Trophoblast cell (in vitro differentiated cells and primary cell): ENCODE data around the gene PTPRZ1.

Experiments used
- DNase-seq, 2 donors: peaks; one replicate each; pipeline ENCODE4 v3.0.0-alpha.2; 2016
- H2AFZ ChIP-seq: 2 replicates; pipeline ENCODE4 v1.6.1; 2013; ENCODE audit warnings: low read length, moderate library complexity, mild to moderate bottlenecking; ENCODE audit not compliant: insufficient read depth, poor library complexity
- H2AK5ac ChIP-seq: 2 replicates; pipeline ENCODE4 v1.6.1; 2013; ENCODE audit warnings: mild to moderate bottlenecking, low read length
- H2BK120ac ChIP-seq: 2 replicates; pipeline ENCODE4 v1.6.1; 2013; ENCODE audit warnings: low read length, mild to moderate bottlenecking, moderate library complexity; ENCODE audit not compliant: insufficient read depth, poor library complexity
- H2BK12ac ChIP-seq: 2 replicates; pipeline ENCODE4 v1.6.1; 2013; ENCODE audit warnings: mild to moderate bottlenecking, low read length, moderate library complexity
- H2BK5ac ChIP-seq: 2 replicates; pipeline ENCODE4 v1.6.1; 2013; ENCODE audit warnings: low read length, low read depth, moderate library complexity, mild to moderate bottlenecking; ENCODE audit not compliant: poor library complexity
- H3K14ac ChIP-seq: 2 replicates; pipeline ENCODE4 v1.6.1; 2013; ENCODE audit warnings: mild to moderate bottlenecking, low read length
- H3K18ac ChIP-seq: 2 replicates; pipeline ENCODE4 v1.6.1; 2013; ENCODE audit warnings: mild to moderate bottlenecking, low read length
- H3K23ac ChIP-seq: 2 replicates; pipeline ENCODE4 v1.6.1; 2013; ENCODE audit warnings: low read length
- H3K27ac ChIP-seq: 2 replicates; pipeline ENCODE4 v1.5.1; 2013; ENCODE audit warnings: low read depth, mild to moderate bottlenecking, inconsistent platforms, low read length, moderate library complexity
- H3K27me3 ChIP-seq: 2 replicates; pipeline ENCODE4 v1.6.1; 2013; ENCODE audit warnings: inconsistent platforms, mild to moderate bottlenecking, low read length, moderate library complexity; ENCODE audit not compliant: insufficient read depth
- H3K36me3 ChIP-seq, 2 experiments: 1 replicate in 1 of 2; 2 replicates in 1 of 2; pipeline ENCODE4 v1.6.1; 2013; ENCODE audit warnings: low read length in 2 of 2, mild to moderate bottlenecking in 2 of 2, moderate library complexity in 1 of 2; ENCODE audit not compliant: insufficient read depth in 2 of 2, control insufficient read depth in 1 of 2
- H3K4ac ChIP-seq: 2 replicates; pipeline ENCODE4 v1.6.1; 2013; ENCODE audit warnings: low read depth, mild to moderate bottlenecking, low read length, moderate library complexity
- H3K4me1 ChIP-seq, 2 experiments: 1 replicate in 1 of 2; 2 replicates in 1 of 2; pipeline ENCODE4 v1.6.1; 2013; ENCODE audit warnings: low read length in 2 of 2, mild to moderate bottlenecking in 2 of 2, moderate library complexity in 1 of 2; ENCODE audit not compliant: insufficient read depth in 2 of 2, control insufficient read depth in 1 of 2
- H3K4me2 ChIP-seq: 2 replicates; pipeline ENCODE4 v1.6.1; 2013; ENCODE audit warnings: inconsistent platforms, mild to moderate bottlenecking, low read length, moderate library complexity
- H3K4me3 ChIP-seq: 2 replicates; pipeline ENCODE4 v1.5.1; 2013; ENCODE audit warnings: mild to moderate bottlenecking, low read depth, low read length, inconsistent platforms
- H3K79me1 ChIP-seq: one replicate; pipeline ENCODE4 v1.6.1; 2013; ENCODE audit warnings: low read length
- H3K79me2 ChIP-seq: 2 replicates; pipeline ENCODE4 v1.6.1; 2013; ENCODE audit warnings: low read length, mild to moderate bottlenecking; ENCODE audit not compliant: control insufficient read depth, insufficient read depth, poor library complexity
- H3K9ac ChIP-seq: 2 replicates; pipeline ENCODE4 v1.6.1; 2013; ENCODE audit warnings: mild to moderate bottlenecking, low read length
- H3K9me3 ChIP-seq: 2 replicates; pipeline ENCODE4 v1.6.1; 2013; ENCODE audit warnings: low read depth, mild to moderate bottlenecking, control low read depth, inconsistent platforms, low read length; ENCODE audit not compliant: insufficient read depth
- H4K12ac ChIP-seq: 2 replicates; pipeline ENCODE4 v1.6.1; 2013; ENCODE audit warnings: low read depth, mild to moderate bottlenecking, low read length, moderate library complexity
- H4K8ac ChIP-seq: 2 replicates; pipeline ENCODE4 v1.6.1; 2013; ENCODE audit warnings: low read depth, mild to moderate bottlenecking, low read length, moderate library complexity
- H4K91ac ChIP-seq: one replicate; pipeline ENCODE4 v1.6.1; 2013; ENCODE audit warnings: low read depth, mild to moderate bottlenecking, low read length, moderate library complexity
- WGBS: extraction: QIAGEN DNeasy Blood & Tissue Kit; methylation state at CpG from one replicate; pipeline ENCODE4 v1.1.7; 2013; ENCODE audit warnings: missing lambda C conversion rate; ENCODE audit not compliant: insufficient read length, insufficient coverage; ENCODE audit errors: extremely low coverage; 5-methylcytosine and 5-hydroxymethylcytosine counted together

The PTPRZ1 gene

DNA sequence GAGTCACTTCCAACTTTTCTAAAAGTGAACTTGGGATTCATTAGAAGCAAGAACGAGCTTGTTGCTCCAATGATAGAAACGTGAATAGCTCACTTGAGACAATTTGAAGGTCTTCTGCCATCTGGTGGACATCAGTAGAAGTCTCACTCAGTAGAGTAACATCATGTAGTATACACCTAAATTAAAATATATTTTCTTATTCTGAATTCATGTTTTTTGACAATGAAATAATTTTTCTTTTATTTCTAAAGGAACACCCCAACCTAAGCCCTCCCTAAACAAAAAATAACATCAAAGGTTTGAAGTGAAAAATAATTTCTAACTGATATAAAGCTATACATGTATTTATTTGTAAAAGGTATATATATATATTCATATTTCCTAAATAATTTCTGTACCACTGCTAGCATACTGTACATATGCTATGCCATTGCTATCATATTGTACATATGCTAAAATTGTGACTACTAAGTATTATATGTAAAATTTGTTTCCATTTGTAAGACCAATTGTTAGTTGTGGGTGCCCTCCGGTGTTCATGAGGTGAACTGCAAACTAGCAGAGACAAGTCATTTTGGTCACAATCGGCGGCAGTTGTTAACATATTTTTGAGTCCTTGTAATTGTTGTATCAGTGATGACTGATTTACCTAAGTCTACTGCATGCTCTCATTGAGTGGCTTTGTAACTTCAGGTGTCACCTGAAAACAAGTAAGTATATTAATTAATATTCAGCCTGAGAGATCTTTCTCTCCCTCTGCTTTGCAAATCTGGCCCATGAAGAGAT, 121.9 kb downstream of the PTPRZ1 start:
- Histone ChIP-seq H3K9ac (no peak overlapping the region), H4K8ac (no peak overlapping the region), H4K91ac (no peak overlapping the region), H3K9me3 (no peaks in the 10 kb centered on the region), H3K79me1 (no peaks in the 10 kb centered on the region), H3K14ac (no peak overlapping the region), H3K23ac (no peak overlapping the region), H2AK5ac (no peak overlapping the region), H3K4ac (no peak overlapping the region), H2BK120ac (no peak overlapping the region), H3K4me2 (no peak overlapping the region), H3K4me1 (no peaks in the 10 kb centered on the region), H3K36me3 (no peaks in the 10 kb centered on the region), H3K18ac (no peak overlapping the region), H3K4me3 (no peak overlapping the region), H3K27me3 (no peaks in the 10 kb centered on the region), H3K27ac (no peak overlapping the region), H2BK12ac (no peak overlapping the region), H4K12ac (no peak overlapping the region), H2BK5ac (no peak overlapping the region), H3K79me2 (no peaks in the 10 kb centered on the region), H2AFZ (no peak overlapping the region)
- WGBS: no CpG with 5 or more reads among the region's 5 CpGs
- peak; percentile 80 to 87 for DNase-seq

- Histone ChIP-seq H3K79me2 (no peaks in the 10 kb centered on the region), H3K23ac (no peak overlapping the region), H3K4me2 (no peak overlapping the region), H3K79me1 (no peaks in the 10 kb centered on the region), H4K8ac (no peak overlapping the region), H3K27ac (no peak overlapping the region), H3K9ac (no peak overlapping the region), H2BK120ac (no peak overlapping the region), H4K12ac (no peak overlapping the region), H3K9me3 (no peaks in the 10 kb centered on the region), H2AK5ac (no peak overlapping the region), H3K14ac (no peak overlapping the region), H2AFZ (no peak overlapping the region), H3K36me3 (no peaks in the 10 kb centered on the region), H2BK5ac (no peak overlapping the region), H3K27me3 (no peaks in the 10 kb centered on the region), H3K4ac (no peak overlapping the region), H3K4me3 (no peak overlapping the region), H4K91ac (no peak overlapping the region), H3K18ac (no peak overlapping the region), H2BK12ac (no peak overlapping the region), H3K4me1 (no peaks in the 10 kb centered on the region)
- no CpG with 5 or more reads among the region's 2 CpGs for WGBS
- DNase-seq: no peak
Observed at GRCh38 chr7:122006687-122007086, 133.7 kb downstream of the PTPRZ1 start.

DNA sequence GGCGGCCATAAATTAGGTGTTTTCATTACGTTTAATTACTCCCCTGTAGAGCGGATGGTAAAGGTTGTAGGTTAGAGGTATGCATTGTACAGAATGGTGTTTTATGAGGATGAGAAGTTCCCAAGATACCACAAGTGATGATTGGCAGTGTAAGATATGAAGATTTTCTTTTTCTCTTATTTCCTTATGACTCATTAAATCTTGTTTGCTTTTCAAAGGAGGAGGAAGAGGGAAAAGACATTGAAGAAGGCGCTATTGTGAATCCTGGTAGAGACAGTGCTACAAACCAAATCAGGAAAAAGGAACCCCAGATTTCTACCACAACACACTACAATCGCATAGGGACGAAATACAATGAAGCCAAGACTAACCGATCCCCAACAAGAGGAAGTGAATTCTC, 137.2 kb downstream of the PTPRZ1 start:
- H3K9me3 ChIP-seq: no peaks in the 10 kb centered on the region

GRCh38 chr7:122013065-122013464, 140.1 kb downstream of the PTPRZ1 start:
- Histone ChIP-seq H3K27ac (no peak overlapping the region), H3K9me3 (no peaks in the 10 kb centered on the region), H3K36me3 (no peaks in the 10 kb centered on the region), H3K4me1 (no peaks in the 10 kb centered on the region), H3K27me3 (no peaks in the 10 kb centered on the region), H4K8ac (no peak overlapping the region), H2AFZ (no peak overlapping the region), H4K91ac (no peak overlapping the region), H3K23ac (no peak overlapping the region), H2BK5ac (no peak overlapping the region), H4K12ac (no peak overlapping the region), H3K4ac (no peak overlapping the region), H3K79me1 (no peaks in the 10 kb centered on the region), H2BK12ac (no peak overlapping the region), H3K4me3 (no peak overlapping the region), H3K4me2 (no peak overlapping the region), H3K79me2 (no peaks in the 10 kb centered on the region), H2AK5ac (no peak overlapping the region), H2BK120ac (no peak overlapping the region), H3K9ac (no peak overlapping the region), H3K18ac (no peak overlapping the region), H3K14ac (no peak overlapping the region)
- no CpG with 5 or more reads among the region's 2 CpGs for WGBS
- DNase-seq: no peak

More for the DNA sequence above, 137.2 kb downstream of the PTPRZ1 start:
- H3K79me2 ChIP-seq: no peaks in the 10 kb centered on the region
- H4K12ac ChIP-seq: no peak overlapping the region
- no peak overlapping the region for H2AK5ac ChIP-seq
- no peak overlapping the region for H3K18ac ChIP-seq
- no peaks in the 10 kb centered on the region for H3K27me3 ChIP-seq
- no CpG with 5 or more reads among the region's 7 CpGs for WGBS
- H3K4me3 ChIP-seq: no peak overlapping the region
- no peak overlapping the region for H2BK120ac ChIP-seq
- no peak overlapping the region for H3K4ac ChIP-seq
- H4K91ac ChIP-seq: no peak overlapping the region
- H3K23ac ChIP-seq: no peak overlapping the region
- no peaks in the 10 kb centered on the region for H3K79me1 ChIP-seq
- H3K14ac ChIP-seq: no peak overlapping the region
- H3K4me1 ChIP-seq: no peaks in the 10 kb centered on the region
- no peak overlapping the region for H2AFZ ChIP-seq
- no peak for DNase-seq
- H2BK12ac ChIP-seq: no peak overlapping the region
- H2BK5ac ChIP-seq: no peak overlapping the region
- H3K27ac ChIP-seq: no peak overlapping the region
- H4K8ac ChIP-seq: no peak overlapping the region
- no peak overlapping the region for H3K4me2 ChIP-seq
- no peak overlapping the region for H3K9ac ChIP-seq
- H3K36me3 ChIP-seq: no peaks in the 10 kb centered on the region
